HG02970 (cell line): ENCODE results near the gene TMX2.

Source experiments
- ATAC-seq: cut with Tn5 transposase; IDR thresholded peaks from one replicate; pipeline ENCODE4 v1.9.1; 2021; ENCODE audit warnings: mild to moderate bottlenecking, moderate library complexity, moderate number of reproducible peaks; ENCODE audit not compliant: unreplicated experiment, low FRiP score

TMX2 gene

DNA sequence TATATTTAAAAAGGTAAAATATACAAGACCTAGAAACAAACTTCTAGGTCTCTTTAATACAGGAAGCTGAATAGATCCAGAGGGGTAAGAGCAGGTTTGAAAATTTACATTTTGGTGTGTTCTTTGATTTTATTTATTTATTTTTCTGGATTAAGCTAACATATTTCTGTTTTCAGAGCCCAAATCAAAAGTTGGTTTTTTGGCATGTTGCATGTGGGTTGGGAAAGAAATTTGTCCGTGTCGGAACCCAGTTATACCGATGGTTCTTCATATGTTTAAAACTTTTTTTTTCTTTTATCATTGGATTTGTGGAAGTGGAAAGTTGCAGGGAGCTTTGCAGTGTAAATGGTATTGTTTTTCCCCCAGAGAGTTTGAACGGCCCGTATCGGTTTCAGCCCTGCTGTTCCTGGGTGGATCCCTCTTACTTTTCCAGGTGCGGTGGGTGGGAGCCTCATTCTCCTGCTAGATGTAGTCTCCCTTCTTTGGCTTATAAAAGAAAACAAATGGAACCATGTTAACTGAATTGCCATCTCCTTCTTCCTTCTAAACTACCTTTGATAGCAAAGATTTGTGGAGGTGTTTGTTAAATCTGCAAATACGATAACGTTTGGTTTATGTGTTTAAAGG, 50.0 kb downstream of the TMX2 start:
- ATAC-seq: no peak

DNA sequence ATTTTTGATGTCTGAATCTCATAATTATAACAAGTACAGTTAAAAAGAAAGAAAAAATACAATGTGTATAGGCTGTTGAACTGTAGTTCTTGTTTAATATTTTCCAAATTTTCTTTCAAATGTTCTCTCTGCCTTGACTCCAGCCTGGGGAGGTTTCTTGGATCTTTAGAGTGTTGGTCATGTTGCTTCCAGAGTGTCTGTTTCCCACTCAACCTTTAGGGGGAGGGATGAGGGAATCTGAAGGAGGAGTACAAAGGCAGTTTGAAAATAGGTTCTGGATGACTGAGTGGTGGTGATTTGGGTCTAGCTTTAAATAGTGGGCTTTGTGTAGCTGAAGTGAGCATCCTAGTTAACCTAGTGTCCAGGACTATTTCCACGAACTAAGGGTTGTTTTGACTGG, 51.2 kb downstream of the TMX2 start:
- ATAC-seq: no peak

- no peak for ATAC-seq
These were observed 51.6 kb downstream of the TMX2 start for GRCh38 chr11:57764021-57764420.

- ATAC-seq: no peak
These were observed 52.2 kb downstream of the TMX2 start for GRCh38 chr11:57764566-57764965.

DNA sequence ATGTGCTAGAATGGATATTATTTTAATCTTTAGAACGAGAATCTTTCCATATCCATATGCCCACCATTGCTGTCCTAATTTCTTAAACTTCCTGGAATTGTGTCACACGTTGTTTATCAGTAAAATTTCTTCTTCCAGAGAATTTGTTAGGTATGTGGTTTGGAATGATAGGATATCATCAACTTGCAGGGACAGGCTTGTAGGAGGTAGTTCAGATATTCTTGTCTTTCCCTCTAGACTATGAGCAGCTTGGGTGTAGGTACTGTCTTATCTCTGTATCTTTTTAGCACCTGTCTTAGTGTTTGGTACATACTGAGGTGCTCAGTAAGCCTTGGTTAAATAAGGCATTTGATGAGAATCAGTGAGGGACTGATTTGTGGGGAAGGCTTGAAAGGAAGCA, 52.6 kb downstream of the TMX2 start:
- ATAC-seq: no peak

- ATAC-seq: no peak
These were observed 58.4 kb downstream of the TMX2 start for GRCh38 chr11:57770793-57771192.

DNA sequence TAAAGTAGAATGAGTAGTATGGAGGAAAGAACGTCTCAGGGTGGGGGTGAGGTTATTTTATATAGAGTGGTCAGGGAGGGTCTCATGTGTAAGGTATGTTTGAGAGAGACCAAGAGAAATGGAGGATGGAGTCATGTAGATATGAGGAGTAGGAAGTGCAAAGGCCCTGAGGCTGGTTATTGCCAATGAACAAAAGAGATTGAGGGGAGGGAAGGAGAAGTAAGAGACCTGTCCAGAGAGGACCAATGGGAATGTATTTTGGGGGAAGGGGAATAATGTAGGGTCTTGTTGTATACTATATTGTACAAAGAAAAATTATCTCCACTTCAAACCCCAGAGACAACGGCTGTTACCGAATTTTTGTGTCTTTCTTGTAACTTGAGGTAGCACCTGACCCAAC, 59.0 kb downstream of the TMX2 start:
- no peak for ATAC-seq

DNA sequence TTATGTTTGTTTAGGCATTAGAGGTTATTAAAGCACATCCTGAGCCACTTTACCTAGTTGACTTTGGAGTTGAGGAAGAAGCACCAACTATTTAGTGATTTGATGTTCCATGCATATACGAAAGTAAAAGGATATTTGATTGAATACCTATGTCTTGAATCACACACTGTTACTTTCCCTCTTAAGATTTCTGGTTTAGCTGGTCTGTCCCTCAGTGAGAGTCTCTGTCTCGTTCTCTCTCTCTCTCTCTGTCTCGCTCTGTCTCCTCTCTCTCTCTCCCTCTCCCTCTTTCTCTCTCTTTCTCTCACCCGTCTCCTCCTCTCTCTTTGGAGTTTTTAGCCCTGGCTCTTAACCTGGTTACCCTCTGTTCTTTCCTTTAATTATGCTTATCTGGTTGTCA, 60.2 kb downstream of the TMX2 start:
- ATAC-seq: no peak

GRCh38 chr11:57773026-57773598, 60.7 kb downstream of the TMX2 start:
- no peak for ATAC-seq

- no peak for ATAC-seq
These were observed 63.1 kb downstream of the TMX2 start for GRCh38 chr11:57775491-57775890.

GRCh38 chr11:57776031-57776521, 63.7 kb downstream of the TMX2 start:
- ATAC-seq: no peak

GRCh38 chr11:57776577-57777210, 64.3 kb downstream of the TMX2 start:
- ATAC-seq: no peak

DNA sequence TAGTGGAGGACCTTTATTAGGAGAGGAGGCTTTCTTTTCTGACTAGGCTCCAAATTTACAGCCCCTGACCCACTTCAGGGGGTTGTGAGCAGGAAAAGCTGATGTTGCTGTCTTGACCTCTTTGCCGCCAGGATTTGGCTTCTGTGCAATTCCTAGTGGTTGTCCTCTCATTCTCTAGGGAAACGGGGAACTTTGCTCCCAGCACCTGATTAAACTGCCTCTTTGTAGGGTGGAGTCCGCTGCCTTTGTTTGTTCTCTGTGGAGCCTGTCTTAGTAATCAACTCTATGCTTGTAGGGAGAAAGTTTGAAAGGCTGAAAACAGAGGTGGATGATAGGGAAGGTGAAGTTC, 65.5 kb downstream of the TMX2 start:
- ATAC-seq: no peak

DNA sequence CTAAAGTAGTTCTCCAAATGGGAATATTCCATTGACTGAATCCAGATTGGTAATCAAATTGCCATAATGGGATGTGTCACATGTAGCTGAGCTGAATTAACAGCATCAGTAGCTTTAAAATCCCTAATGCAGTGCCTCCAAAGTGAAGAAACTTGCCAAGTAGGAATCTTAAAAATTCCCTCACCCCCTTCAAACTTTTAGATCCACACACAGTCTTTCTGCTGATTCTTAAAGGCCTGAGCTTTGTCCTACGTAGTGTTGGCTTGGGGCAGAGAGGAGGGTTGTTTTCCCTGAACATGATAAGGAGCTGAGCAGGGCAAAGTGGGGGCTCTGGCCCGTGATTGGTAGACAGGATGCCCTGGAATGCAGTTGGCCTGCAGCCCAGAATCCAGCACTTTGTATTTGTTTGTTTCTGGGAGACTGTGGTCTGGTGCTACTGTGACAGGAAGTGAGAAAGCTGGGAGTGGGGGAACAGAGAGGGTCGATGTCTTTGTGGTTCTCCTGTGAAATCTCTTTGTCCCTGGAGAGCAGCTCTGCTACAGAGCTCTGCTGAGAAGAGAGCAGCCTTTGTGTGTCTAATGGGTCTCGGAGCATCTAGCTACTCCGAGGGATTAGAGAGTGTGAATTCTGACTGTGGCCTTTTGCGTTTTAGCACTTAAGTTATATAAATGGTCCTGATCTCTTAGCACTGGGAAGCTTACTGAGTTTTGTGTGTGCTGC, 66.1 kb downstream of the TMX2 start:
- no peak for ATAC-seq

- no peak for ATAC-seq
These were observed 66.9 kb downstream of the TMX2 start for GRCh38 chr11:57779276-57779675.

- ATAC-seq: no peak
These were observed 69.1 kb downstream of the TMX2 start for GRCh38 chr11:57781529-57781943.

- ATAC-seq: no peak
These were observed 72.7 kb downstream of the TMX2 start for GRCh38 chr11:57785072-57785471.

GRCh38 chr11:57786436-57786835, 74.0 kb downstream of the TMX2 start:
- no peak for ATAC-seq

DNA sequence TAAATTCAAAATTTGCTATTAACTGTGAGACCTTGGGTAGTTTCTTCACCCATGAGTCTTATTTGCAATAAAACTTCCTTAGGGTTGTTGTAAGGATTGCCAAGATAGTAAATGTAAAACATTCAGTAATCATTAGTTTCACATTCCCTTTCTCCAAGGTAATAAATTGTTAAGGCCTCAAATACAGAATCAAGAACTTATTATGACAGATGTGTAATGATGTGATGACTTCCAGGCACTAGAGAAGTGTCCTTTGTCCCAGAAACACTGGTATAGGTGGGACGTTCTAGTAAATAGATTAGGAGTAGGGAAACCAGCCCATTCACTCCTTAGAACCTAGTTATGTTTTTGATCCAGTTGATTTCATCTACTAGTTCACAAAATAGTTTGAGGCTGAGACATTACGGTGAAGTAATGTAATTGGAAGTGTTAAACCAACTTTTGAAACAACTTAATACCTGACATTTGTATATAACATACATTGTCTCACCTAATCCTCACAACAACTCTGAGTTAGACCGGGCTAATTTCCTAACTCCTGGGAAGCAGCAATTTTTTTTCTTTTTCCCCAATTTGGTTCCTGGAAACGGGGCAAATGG, 74.7 kb downstream of the TMX2 start:
- ATAC-seq: no peak

DNA sequence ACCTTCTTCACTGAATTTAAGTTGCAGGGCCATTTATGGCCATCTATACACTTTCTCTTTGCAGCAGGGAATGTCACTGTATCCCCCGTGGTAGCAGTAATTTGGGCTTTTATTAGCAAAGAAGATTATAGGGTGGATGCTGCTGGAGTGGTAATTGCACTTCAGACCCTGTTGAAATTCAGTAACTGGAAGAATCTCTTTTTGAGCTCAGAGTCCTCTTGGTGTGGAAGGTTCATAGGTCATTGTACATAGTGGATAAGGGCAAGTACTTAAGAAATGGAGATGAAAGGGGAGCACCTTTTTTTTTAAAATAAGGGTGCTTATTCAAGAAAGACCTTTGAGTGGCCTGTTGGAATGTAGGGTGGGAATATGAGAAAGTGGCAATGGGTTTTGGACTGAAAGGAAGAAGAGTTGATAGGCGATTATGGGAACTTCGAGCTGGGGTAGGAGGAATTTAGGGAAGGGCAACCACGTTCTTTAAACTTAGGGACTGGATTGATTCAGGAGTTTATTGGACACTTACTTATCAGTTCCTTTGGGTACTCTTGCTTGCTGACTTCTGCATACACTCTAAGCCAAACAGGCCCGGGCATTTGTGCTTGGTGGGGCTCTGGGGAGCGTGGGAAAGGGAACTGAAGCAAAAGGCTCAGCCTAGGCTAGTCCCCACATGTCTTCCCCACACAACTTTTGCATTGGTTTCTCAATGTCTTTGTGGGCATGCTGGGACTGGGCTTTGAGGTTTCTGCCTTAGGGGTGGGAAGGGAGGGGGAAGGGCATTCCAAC, 75.7 kb downstream of the TMX2 start:
- ATAC-seq: no peak
